ENCODE data around the gene RGCC.

DNA sequence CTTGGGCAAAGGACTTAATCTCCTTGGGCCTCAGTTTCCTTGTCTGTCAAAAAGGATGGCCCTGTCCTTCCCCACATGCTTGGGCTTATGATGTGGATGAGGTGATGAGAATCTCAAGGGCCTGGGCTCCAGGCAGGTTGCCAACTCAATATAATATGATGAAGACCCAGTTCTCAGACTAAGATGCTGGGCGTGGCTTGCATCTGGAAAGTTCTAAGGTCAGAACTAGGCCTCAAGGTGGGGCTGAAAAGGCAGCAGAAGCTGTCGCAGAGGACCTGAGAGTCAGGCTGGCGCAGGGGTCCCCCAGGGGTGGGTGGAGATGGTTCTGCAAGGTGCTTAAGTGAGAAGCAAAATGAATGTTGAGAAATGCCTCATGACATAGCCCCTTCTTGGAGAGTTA, 58.8 kb downstream of the RGCC start:
- TF ChIP-seq POLR2AphosphoS5 (IDR thresholded peaks at IDR 0.05; ENCODE audit: low read depth, low read length) = no peak
- TF ChIP-seq TAF1 (IDR thresholded peaks at IDR 0.05; ENCODE audit: borderline replicate concordance, insufficient read depth, low read length) = no peak
- TF ChIP-seq FOXP2 (optimal IDR thresholded peaks at IDR 0.05; ENCODE audit: borderline replicate concordance, extremely low read depth, extremely low read length, insufficient read depth) = no peak
- TF ChIP-seq, protein P1, sequence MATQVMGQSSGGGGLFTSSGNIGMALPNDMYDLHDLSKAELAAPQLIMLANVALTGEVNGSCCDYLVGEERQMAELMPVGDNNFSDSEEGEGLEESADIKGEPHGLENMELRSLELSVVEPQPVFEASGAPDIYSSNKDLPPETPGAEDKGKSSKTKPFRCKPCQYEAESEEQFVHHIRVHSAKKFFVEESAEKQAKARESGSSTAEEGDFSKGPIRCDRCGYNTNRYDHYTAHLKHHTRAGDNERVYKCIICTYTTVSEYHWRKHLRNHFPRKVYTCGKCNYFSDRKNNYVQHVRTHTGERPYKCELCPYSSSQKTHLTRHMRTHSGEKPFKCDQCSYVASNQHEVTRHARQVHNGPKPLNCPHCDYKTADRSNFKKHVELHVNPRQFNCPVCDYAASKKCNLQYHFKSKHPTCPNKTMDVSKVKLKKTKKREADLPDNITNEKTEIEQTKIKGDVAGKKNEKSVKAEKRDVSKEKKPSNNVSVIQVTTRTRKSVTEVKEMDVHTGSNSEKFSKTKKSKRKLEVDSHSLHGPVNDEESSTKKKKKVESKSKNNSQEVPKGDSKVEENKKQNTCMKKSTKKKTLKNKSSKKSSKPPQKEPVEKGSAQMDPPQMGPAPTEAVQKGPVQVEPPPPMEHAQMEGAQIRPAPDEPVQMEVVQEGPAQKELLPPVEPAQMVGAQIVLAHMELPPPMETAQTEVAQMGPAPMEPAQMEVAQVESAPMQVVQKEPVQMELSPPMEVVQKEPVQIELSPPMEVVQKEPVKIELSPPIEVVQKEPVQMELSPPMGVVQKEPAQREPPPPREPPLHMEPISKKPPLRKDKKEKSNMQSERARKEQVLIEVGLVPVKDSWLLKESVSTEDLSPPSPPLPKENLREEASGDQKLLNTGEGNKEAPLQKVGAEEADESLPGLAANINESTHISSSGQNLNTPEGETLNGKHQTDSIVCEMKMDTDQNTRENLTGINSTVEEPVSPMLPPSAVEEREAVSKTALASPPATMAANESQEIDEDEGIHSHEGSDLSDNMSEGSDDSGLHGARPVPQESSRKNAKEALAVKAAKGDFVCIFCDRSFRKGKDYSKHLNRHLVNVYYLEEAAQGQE (IDR thresholded peaks at IDR 0.05; ENCODE audit: insufficient read depth in 1 of 2, low read depth in 2 of 2, low read length in 2 of 2) = no peak
